HG02981 (cell line): ENCODE data around the gene TSC22D2.
"Not testable (repeated sequence)": the region's sequence is repeated elsewhere in the genome, so short reads cannot be mapped to it uniquely, and the experiment has no call there.

Experiments used
- ATAC-seq: cut with Tn5 transposase; IDR thresholded peaks from one replicate; pipeline ENCODE4 v1.9.1; 2021; ENCODE audit warnings: mild to moderate bottlenecking, moderate library complexity; ENCODE audit not compliant: unreplicated experiment

Gene TSC22D2

GRCh38 chr3:150479370-150479769 lies 71.3 kb downstream of the TSC22D2 start:
- no peak for ATAC-seq

DNA sequence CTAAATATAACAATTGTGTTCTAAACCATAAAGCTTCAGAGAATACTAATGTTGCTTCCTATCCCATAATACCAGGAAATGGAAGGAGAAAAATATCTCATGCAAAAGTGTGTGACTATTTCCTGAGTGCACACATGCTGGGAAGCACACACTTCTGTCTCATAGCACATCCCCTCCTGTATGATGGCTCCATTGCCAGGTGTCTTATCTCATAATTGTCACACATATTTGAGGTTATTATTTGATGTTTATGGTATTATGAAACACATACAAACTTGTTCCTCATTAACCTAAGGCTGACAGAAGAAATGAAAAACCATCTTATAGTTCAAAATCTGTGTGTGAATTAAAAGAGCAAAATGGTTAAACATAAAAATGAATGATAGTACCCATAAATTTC lies 72.8 kb downstream of the TSC22D2 start:
- no peak for ATAC-seq

- no peak for ATAC-seq
Measured at GRCh38 chr3:150483226-150483625, 75.1 kb downstream of the TSC22D2 start.

DNA sequence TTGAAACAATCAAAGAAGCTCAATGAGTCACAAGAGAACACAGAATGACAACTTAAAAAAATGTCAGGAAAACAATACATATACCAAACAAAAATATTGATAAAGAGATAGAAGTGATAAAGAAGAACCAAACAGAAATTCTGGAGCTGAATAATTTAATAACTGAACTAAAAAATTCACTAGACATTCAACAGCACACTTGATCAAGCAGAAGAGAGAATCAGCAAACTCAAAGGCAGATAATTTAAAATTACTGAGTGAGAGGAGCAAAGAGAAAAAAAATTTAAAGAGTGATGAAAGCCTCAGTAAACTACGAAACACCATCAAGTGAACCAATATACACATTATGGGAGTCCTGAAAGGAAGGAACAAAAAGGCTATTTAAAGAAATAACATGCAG lies 76.3 kb downstream of the TSC22D2 start:
- ATAC-seq = no peak

DNA sequence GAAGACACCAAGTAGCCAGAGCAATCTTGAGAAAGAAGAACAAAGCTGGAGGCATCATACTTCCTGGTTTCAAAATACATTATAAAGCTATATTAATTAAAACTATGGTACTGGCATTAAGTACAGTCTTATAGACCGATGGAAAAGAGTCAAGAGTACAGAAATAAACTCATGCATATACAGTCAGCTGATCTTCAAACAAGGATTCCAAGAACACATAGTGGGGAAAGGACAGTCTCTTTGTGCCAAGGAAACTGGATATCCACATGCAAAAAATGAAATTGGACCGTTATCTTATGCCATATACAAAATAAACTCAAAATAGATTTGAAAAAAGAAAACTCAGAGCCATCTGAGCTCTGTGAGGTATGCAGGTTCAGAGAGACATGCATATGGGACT lies 80.8 kb downstream of the TSC22D2 start:
- ATAC-seq = no peak

DNA sequence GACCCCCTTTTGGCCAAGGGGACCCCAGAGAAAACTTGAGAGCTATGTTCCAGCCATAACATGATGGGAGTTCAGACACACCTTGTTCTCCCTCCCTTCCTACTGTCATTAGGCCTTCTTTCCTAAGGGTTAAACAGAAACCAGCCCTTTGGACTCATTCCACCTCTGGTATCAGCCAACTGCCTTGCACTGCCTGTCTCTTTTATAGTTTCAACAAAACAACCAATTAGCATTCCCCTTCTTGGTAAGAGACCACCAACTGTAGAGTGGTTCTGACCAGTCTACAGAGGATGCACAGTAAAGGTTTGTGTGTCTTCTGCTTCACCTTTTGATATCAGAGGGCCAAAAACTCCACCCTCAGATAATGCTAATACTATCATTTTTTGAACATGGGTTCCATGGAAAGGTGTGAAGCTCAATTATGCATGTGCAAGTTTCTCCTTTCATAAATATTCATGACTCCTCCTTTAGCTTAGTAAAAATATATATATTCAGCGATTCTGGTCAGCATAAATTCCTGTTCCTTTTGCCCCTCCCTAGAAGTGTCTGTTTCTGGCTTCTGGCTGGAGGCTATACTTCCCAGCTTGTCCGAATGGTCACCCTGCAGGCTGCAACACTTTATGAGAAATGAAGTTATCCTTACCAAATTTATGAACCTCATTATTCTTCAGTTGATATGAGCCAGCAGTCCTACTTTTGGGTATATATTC lies 82.3 kb downstream of the TSC22D2 start:
- no peak for ATAC-seq

- ATAC-seq = no peak
Measured at GRCh38 chr3:150494411-150494977, 86.4 kb downstream of the TSC22D2 start.

- no peak for ATAC-seq
Measured at GRCh38 chr3:150495149-150495548, 87.1 kb downstream of the TSC22D2 start.

GRCh38 chr3:150495563-150496168 lies 87.6 kb downstream of the TSC22D2 start:
- no peak for ATAC-seq

GRCh38 chr3:150497956-150498355 lies 89.9 kb downstream of the TSC22D2 start:
- ATAC-seq = no peak

DNA sequence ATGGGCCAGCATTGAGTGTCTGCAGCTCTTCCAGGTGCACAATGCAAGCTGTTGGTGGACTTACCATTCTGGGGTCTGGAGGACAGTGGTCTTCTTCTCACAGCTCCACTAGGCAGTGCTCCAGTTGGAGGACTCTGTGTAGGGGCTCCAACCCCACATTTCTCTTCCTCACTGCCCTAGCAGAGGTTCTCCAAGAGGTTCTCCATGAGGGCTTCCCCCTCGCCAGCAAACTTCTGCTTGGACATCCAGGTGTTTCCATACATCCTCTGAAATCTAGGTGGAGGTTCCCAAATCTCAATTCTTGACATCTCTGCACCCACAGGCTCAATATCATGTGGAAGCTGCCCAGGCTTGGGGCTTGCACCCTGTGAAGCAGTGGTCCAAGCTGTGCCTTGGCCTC lies 92.9 kb downstream of the TSC22D2 start:
- ATAC-seq = not testable (repeated sequence)

GRCh38 chr3:150503402-150504099 lies 95.5 kb downstream of the TSC22D2 start:
- ATAC-seq = no peak

GRCh38 chr3:150504483-150504882 lies 96.4 kb downstream of the TSC22D2 start:
- ATAC-seq = no peak

DNA sequence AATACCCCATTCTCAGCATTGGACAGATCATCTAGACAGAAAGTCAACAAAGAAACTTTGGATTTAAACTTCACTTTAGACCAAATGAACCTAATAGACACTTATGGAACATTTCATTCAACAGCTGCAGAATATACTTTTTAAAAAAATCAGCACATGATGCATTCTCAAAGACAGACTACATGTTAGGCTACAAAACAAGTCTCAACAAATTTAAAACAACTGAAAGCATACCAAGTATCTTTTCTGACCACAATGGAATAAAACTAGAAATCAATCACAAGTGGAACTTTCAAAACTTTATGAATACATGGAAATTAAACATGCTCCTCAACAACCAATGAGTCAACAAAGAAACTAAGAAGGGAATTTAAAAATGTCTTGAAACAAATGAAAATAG lies 100.3 kb downstream of the TSC22D2 start:
- ATAC-seq = no peak

GRCh38 chr3:150509780-150510179 lies 101.7 kb downstream of the TSC22D2 start:
- ATAC-seq = no peak

DNA sequence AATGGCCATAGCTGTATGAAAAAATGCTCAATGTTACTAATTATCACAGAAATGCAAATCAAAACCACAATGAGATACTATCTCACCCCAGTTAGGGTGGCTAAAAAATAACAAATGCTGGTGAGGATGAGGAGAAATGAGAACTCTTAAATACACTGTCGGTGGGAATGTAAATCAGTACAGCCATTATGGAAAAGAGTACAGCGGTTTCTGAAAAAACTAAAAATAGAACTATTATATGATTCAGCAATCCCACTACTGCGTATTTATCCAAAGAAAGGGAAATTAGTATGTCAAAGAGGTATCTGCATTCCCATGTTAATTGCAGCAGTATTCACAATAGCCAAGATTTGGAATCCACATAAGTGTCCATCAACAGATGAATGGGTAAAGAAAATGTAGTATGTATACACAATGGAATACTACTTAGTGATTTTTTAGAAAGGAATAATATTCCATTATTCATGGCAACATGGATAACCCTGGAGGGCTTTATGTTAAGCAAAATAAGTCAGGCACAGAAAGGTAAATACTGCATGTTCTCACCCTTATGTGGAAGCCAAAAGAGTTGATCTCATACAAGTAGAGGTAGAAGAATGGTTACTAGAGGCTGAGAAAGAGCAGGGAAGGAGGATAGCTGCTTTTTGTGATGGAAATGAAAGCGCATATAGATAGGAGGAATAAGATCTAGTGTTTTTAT lies 103.2 kb downstream of the TSC22D2 start:
- no peak for ATAC-seq

DNA sequence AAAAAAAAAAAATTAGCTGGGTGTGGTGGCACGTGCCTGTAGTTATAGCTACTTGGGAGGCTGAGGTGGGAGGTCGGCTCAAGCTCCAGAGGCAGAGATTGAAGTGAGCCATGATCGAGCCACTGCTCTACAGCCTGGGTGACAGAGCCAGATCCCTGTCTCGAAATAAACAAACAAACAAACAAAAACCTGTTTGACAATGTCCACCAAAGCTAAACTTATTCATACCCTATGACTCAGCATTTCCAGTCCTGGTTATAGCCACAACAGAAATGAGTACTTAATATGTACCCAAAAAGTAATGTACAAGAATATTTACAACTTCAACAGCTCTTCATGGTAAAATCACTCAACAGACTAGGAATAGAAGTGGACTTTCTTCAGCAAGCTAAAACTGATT lies 107.1 kb downstream of the TSC22D2 start:
- no peak for ATAC-seq
